ENCODE data around the gene PIP5KL1. TPM values are rescaled to one million over a fixed set of nuclear protein-coding genes. Genes with fewer than 3 reads are reported as not detected.

Gene PIP5KL1
- total RNA-seq, 1 donor from 2014 or later = 2.6 TPM

DNA sequence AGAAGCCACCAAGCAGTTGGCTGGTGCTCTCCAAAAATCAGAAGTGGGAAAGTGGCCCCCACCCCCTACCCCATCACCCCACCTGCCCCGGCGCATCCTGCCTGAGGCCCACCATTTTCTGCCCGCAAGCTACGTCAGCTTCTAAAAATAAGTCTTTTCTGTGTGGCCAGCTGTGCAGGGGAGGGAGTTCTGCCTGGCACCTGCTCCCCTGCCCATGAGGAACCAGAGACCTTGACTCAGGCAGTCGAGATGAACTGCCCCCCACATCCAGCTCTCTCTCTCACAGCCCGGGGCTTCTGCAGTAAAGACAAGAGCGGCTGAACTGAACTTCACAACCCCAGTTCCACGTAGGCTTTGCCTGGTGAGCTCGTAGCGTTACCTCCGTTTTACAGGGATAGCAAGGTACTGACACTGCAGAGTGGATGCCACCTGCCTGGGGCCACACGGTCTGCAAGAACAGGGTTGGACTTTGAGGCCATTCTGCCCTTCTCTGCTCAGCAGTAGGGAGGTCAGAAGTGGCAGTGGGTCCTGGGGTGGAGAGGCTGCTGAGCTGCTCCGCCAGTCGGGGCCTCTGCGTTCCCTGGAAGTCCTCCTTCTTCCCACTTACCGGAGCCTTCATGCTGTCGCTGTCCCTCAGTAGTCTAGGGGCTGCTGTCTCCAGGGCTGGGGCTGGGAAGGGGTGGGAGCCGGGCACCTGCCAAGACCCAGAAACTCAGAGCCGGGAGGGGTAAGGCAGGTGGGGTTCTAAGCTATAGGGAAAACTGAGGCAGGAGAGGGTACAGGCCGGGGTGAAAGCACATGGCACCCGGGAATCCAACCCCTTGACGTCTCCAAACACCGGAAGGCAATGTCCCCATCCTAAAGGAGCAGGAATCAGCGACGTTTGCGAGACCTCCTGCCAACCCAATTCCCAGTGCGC is 14.5 kb downstream of the PIP5KL1 start:
- Mint-ChIP-seq H3K4me3 (ENCODE audit: unreplicated experiment) (peak overlapping the region; percentile 75), H3K27me3 (ENCODE audit: unreplicated experiment) (no peaks in the 10 kb centered on the region), H3K9me3 (ENCODE audit: unreplicated experiment) (no peaks in the 10 kb centered on the region), H3K27ac (ENCODE audit: unreplicated experiment) (peak overlapping the region; percentile 79), H3K4me1 (ENCODE audit: unreplicated experiment) (peaks cover 49% of the 10 kb centered on the region), H3K36me3 (ENCODE audit: unreplicated experiment) (peaks cover 2% of the 10 kb centered on the region)
- no peak for TF ChIP-seq CTCF (IDR thresholded peaks at IDR 0.05)
- DNase-seq (ENCODE audit: extremely low spot score, unreplicated experiment) = no peak

- Mint-ChIP-seq H3K4me3 (ENCODE audit: unreplicated experiment) (no peak overlapping the region), H3K4me1 (ENCODE audit: unreplicated experiment) (peaks cover 47% of the 10 kb centered on the region), H3K36me3 (ENCODE audit: unreplicated experiment) (peaks cover 2% of the 10 kb centered on the region), H3K27ac (ENCODE audit: unreplicated experiment) (no peak overlapping the region), H3K9me3 (ENCODE audit: unreplicated experiment) (no peaks in the 10 kb centered on the region), H3K27me3 (ENCODE audit: unreplicated experiment) (no peaks in the 10 kb centered on the region)
- no peak for TF ChIP-seq CTCF (IDR thresholded peaks at IDR 0.05)
- no peak for DNase-seq (ENCODE audit: extremely low spot score, unreplicated experiment)
These were observed 15.2 kb downstream of the PIP5KL1 start for GRCh38 chr9:127915325-127915752.

DNA sequence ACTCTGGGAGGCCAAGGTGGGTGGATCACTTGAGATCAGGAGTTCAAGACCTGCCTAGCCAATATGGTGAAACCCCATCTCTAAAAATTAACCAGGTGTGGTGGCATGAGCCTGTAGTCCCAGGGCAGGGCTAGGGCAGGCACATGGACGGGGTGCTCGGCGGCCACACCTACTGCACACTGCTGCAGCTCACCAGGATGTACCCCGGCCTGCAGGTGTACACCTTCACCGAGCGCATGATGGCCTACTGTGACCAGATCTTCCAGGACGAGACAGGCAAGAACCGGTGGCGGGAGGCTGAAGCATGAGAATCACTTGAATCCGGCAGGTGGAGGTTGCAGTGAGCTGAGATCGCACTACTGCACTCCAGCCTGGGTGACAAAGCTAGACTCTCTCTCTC is 16.9 kb downstream of the PIP5KL1 start:
- H3K27ac Mint-ChIP-seq (ENCODE audit: unreplicated experiment) = no peak overlapping the region
- H3K36me3 Mint-ChIP-seq (ENCODE audit: unreplicated experiment) = peaks cover 2% of the 10 kb centered on the region
- no peaks in the 10 kb centered on the region for H3K27me3 Mint-ChIP-seq (ENCODE audit: unreplicated experiment)
- H3K4me3 Mint-ChIP-seq (ENCODE audit: unreplicated experiment) = no peak overlapping the region
- H3K4me1 Mint-ChIP-seq (ENCODE audit: unreplicated experiment) = peaks cover 32% of the 10 kb centered on the region
- no peaks in the 10 kb centered on the region for H3K9me3 Mint-ChIP-seq (ENCODE audit: unreplicated experiment)
- no peak for TF ChIP-seq CTCF (IDR thresholded peaks at IDR 0.05)
- DNase-seq (ENCODE audit: extremely low spot score, unreplicated experiment) = no peak

DNA sequence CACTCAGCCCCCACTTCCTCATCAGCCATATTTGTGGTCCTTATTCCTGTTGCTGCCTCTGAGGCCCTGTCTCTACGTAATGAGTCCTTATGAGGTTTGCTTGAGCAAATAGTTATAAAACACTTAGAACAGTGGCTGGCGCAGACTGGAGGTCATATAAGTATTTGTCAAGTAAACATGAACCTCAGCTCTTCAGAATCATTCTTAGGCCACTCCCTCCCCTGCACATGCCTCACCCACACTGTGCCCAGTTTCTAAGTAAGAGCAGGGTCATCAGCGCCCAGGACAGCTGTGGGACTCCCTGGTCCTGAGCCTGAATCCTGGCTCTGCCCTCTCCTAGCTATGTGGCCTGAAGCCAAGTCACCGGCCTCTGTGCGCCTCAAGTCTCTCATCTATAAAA is 17.7 kb downstream of the PIP5KL1 start:
- Mint-ChIP-seq H3K27ac (ENCODE audit: unreplicated experiment) (peak overlapping the region; percentile 23), H3K36me3 (ENCODE audit: unreplicated experiment) (peaks cover 2% of the 10 kb centered on the region), H3K27me3 (ENCODE audit: unreplicated experiment) (no peaks in the 10 kb centered on the region), H3K9me3 (ENCODE audit: unreplicated experiment) (no peaks in the 10 kb centered on the region), H3K4me3 (ENCODE audit: unreplicated experiment) (no peak overlapping the region), H3K4me1 (ENCODE audit: unreplicated experiment) (peaks cover 24% of the 10 kb centered on the region)
- TF ChIP-seq CTCF (IDR thresholded peaks at IDR 0.05) = no peak
- no peak for DNase-seq (ENCODE audit: extremely low spot score, unreplicated experiment)

DNA sequence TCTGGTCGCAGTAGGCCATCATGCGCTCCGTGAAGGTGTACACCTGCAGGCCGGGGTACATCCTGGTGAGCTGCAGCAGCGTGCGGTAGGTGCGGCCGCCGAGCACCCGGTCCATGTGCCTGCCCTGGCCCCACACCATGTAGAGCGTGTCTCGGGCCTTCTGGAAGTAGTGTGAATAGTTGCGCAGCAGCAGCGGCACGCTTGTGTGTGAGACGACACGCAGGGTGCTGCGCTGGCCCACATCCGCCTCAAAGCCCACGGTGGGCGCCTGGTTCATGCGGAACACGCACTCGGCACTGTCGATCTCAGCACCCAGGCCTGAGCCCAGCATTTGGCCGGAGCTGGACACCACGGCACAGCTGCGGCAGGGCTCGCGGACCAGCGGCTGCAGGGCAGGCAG is 18.3 kb downstream of the PIP5KL1 start:
- H3K9me3 Mint-ChIP-seq (ENCODE audit: unreplicated experiment) = no peaks in the 10 kb centered on the region
- no peak overlapping the region for H3K27ac Mint-ChIP-seq (ENCODE audit: unreplicated experiment)
- H3K36me3 Mint-ChIP-seq (ENCODE audit: unreplicated experiment) = peaks cover 2% of the 10 kb centered on the region
- no peaks in the 10 kb centered on the region for H3K27me3 Mint-ChIP-seq (ENCODE audit: unreplicated experiment)
- H3K4me3 Mint-ChIP-seq (ENCODE audit: unreplicated experiment) = no peak overlapping the region
- H3K4me1 Mint-ChIP-seq (ENCODE audit: unreplicated experiment) = peaks cover 19% of the 10 kb centered on the region
- TF ChIP-seq CTCF (IDR thresholded peaks at IDR 0.05) = no peak
- no peak for DNase-seq (ENCODE audit: extremely low spot score, unreplicated experiment)
